OCI-M2 (cell line): ENCODE measurements around the gene SPACA5B.
"Not testable (repeated sequence)": the region's sequence is repeated elsewhere in the genome, so short reads cannot be mapped to it uniquely, and the experiment has no call there.

Experiments
- DNase-seq: peaks from one replicate; lab custom pipeline; 2025; ENCODE audit not compliant: unreplicated experiment; lab: John Stamatoyannopoulos, UW

Gene SPACA5B

GRCh38 chrX:48130326-48130725 is at the start of gene SPACA5B:
SPACA5B (plus strand) TSS chrX:48130626; CDS start chrX:48130688, 62 bp downstream.
- not testable (repeated sequence) for DNase-seq

- DNase-seq: no peak
Observed at GRCh38 chrX:48083212-48083611, 47.2 kb upstream of the SPACA5B start.

DNA sequence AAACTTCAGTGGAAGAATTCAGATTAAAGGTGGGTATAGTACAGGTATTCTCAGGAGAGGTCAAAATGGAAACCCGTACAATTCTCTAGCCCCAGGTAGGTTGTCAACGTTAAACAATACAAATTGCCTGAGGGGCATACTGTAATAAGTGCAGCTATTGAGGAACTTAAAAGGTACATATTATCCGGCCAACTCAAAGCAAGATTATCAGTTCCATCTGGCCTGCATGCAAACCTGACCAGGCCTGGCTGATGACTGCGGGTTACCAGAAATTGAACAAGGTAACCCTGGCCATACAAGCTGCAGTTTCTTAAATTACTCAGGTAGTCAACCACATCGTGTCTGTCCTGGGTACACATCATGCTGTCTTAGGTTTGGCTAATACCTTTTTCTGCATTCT is 46.7 kb upstream of the SPACA5B start:
- no peak for DNase-seq

- DNase-seq: no peak
Observed at GRCh38 chrX:48086082-48086481, 44.3 kb upstream of the SPACA5B start.

GRCh38 chrX:48090123-48090522 is 40.3 kb upstream of the SPACA5B start:
- no peak for DNase-seq

DNA sequence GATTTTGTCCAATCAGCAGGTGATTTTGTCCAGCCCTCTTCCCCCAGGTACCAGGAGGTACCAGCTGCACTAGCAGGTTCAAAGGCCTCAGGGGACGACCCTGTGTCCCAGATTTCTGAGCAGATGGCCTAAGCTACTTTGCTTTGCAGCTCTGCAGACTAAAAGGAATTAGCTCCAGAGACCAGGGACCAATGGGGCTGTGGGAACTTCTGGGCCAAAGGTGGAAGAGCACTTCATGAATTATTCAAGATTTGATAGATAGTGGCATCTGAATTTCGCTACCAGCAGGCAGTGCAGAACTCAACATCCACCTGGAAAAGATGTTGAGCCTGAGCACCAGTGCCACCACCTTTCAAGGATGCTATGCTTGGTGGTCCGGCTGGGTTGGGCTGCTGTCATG is 37.9 kb upstream of the SPACA5B start:
- DNase-seq: not testable (repeated sequence)

DNA sequence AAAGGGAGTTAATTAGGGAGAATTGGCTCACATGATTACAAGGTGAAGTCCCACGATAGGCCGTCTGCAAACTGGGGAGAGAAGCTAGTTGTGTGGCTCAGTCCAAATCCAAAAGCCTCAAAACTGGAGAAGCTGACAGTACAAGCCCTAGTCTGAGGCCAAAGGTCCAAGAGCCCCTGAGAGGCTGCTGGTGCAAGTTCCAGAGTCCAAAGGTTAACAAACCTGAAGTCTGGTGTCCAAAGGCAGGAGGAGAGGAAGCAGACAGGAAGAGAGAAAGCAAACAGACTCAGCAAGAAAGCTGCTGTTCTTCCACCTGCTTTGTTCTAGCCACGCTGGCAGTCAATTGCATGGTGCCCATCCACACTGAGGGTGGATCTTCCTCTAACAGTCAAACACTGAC is 29.0 kb upstream of the SPACA5B start:
- DNase-seq: no peak

DNA sequence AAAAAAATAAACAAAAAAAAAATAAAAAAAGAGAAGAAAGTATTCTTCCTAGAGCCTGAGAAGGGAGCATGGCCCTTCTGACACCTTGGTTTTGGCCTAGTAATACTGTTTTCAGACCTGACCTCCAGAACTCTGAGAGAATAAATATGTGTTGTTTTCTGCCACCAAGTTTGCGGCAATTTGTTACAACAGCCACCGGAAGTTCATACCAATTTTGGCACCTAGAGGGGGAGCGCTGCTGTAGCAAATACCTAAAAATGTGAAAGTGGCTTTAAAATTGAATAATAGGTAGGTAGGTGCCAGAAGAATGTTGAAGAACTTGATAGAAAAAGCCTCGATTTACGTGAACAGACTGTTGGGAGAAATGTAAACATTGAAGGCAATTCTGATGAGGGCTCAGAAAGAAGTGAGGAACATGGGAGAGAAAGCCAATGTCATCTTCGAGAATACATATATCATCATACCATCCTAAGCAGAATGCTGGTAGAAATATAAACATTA is 27.5 kb upstream of the SPACA5B start:
- DNase-seq: no peak

GRCh38 chrX:48107717-48108116 is 22.7 kb upstream of the SPACA5B start:
- DNase-seq: no peak

GRCh38 chrX:48125286-48125685 is 5.1 kb upstream of the SPACA5B start:
- not testable (repeated sequence) for DNase-seq

DNA sequence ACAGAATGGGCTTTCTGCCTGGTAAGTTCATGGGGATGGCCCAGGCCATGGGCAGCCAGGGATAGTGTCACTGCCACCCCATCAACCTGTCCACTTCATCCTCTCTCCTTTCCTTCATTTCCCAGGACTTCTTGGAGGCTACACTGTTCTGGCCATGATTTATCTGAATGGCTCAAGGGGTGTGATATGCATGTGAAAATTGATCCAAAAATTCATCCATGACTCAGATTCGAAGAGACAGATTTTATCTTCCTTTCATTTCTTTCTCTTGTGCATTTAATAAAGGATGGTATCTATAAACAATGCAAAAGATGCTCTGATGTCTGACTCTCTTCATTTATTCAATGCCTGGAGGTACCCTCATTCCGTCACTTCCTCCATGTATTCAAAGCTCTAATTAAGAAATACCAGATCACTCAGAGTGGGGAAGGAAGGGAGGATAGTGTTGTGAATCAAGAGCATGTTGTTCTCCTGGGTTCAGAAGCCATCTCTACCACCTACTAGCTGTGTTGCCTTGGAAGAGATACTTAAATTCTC is 1.9 kb downstream of the SPACA5B start:
- not testable (repeated sequence) for DNase-seq

GRCh38 chrX:48139076-48139475 is 8.7 kb downstream of the SPACA5B start:
- DNase-seq: not testable (repeated sequence)

GRCh38 chrX:48141810-48142508 is 11.5 kb downstream of the SPACA5B start:
- not testable (repeated sequence) for DNase-seq

DNA sequence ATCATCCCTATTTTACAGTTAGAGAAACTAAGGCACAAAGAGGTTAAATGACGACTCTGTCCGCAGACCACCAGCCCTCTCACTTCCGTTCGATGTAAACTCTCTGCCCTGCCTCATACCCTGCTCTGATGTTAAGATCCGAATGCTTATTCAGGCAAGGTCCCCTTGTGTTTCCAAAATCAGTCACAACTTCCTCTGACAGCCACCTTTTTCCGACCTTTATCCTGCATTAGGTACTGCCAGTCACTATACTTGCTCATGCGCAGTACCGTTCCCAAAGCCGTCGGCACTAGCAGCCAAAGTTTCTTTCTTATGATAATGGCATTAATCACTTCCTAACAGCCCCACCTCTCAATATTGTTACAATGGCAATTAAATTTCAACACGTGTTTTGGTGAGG is 12.3 kb downstream of the SPACA5B start:
- not testable (repeated sequence) for DNase-seq

- no peak for DNase-seq
Observed at GRCh38 chrX:48153769-48154168, 23.3 kb downstream of the SPACA5B start.

GRCh38 chrX:48154796-48155195 is 24.4 kb downstream of the SPACA5B start:
- no peak for DNase-seq

DNA sequence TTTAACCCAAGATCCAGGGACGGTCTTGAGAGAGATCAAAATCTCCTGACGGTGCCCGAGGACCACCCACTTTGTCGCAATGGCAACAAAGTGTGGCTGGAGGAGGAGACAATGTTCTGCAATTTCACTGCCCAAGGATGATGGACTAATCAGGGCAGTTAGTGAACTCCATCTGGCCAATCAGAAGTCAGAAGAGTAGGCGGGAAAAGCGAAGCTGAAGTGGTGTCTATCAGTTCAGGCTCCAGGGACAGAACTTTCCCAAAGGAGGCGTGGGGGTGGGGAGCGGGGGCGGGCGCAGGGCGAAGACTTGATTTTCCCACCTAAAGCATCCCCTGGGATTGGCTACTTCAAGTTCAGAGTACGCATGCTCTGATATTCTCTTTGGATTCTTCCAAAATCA is 25.6 kb downstream of the SPACA5B start:
- DNase-seq: no peak

- no peak for DNase-seq
Observed at GRCh38 chrX:48165241-48165640, 34.8 kb downstream of the SPACA5B start.

GRCh38 chrX:48166322-48166721 is 35.9 kb downstream of the SPACA5B start:
- not testable (repeated sequence) for DNase-seq

DNA sequence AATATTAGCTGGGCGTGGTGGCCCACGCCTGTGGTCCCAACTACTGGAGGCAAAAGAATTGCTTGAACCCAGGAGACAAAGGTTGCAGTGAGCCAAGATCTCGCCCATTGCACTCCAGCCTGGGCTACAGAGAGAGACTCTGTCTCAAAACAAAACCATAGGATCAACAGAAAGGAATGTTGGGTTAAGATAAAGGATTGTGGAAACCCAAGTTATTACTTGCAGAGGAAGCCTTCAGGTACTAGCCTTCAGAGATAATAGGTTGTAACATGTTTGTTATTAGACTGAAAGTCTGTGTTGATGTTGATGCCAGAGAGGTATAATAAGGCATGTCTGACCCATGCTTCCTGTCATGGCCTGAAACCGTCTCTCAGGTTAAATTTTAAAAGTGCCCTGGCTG is 49.3 kb downstream of the SPACA5B start:
- DNase-seq: no peak

GRCh38 chrX:48180811-48181210 is 50.4 kb downstream of the SPACA5B start:
- no peak for DNase-seq

GRCh38 chrX:48181882-48182281 is 51.5 kb downstream of the SPACA5B start:
- not testable (repeated sequence) for DNase-seq
